Gastrocnemius medialis (tissue), 4 donors: ENCODE measurements around the gene SAYSD1.

Experiments used
- CTCF ChIP-seq, 5 experiments: fragments of 450-650 bp in 3 of 5; fragments of 200-600 bp in 2 of 5; sonication (generic) in 2 of 5; IDR thresholded peaks in 4 of 5; conservative IDR thresholded peaks in 1 of 5; 1 replicate in 4 of 5; 2 replicates in 1 of 5; pipeline ENCODE4 v1.5.1; 2016 to 2019; ENCODE audit warnings: antibody characterized with exemption in 5 of 5, mild to moderate bottlenecking in 3 of 5, moderate library complexity in 3 of 5
- POLR2A ChIP-seq, 2 donors: fragments of 450-650 bp; IDR thresholded peaks; one replicate each; pipeline ENCODE4 v1.6.1; 2017; ENCODE audit warnings: antibody characterized with exemption in 2 of 2, mild to moderate bottlenecking in 2 of 2, moderate library complexity in 2 of 2

GRCh38 chr6:39072830-39073229 lies 42.2 kb downstream of the SAYSD1 start:
- TF ChIP-seq CTCF (IDR thresholded peaks at IDR 0.05 in 4 of 5, conservative IDR thresholded peaks at IDR 0.05 in 1 of 5), result no peak
- no peak for TF ChIP-seq POLR2A (IDR thresholded peaks at IDR 0.05)
